Measurements from ENCODE around the gene CD83.

Gene CD83

DNA sequence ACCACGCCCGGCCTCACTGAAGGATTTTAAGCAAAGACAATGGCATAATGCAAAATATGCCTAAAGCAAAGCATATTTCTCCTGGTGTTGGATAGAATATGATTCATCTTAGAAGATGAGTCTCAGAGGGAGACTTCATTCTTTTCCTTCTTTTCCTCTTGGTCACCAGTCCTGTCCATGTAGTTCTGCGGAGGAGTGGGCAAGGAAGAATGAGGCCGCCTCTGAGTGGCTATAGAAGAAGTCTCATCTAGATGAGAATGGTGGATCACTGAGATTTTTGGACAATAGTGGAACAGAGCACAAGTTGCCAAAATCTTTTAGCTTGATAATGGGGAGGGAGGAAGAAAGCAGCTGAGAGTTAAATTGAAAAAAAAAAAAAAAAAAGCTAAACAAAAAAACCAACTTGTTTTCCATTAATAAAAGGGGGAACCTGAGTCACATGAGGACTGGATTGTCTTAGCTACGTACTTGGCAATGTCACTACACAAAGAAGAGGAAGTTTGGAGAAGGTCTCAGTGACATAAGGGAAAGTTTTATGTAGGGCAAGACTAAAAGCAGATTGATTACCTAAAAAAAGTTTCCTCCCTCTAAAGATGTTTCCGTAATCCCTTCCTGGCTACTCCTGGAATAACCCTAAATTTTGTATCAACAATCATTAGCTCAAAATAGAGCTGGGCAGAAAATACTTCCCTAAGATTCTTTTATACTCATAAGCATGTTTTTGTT is 6.0 kb downstream of the CD83 start:
- DNase-seq (ENCODE audit: low read depth in 1 of 2, low spot score in 1 of 2): no peak

GRCh38 chr6:14125346-14125745 is 7.8 kb downstream of the CD83 start:
- DNase-seq (ENCODE audit: low read depth in 1 of 2, low spot score in 1 of 2): no peak

- no peak for DNase-seq (ENCODE audit: low read depth in 1 of 2, low spot score in 1 of 2)
Observed at GRCh38 chr6:14126191-14126590, 8.6 kb downstream of the CD83 start.

DNA sequence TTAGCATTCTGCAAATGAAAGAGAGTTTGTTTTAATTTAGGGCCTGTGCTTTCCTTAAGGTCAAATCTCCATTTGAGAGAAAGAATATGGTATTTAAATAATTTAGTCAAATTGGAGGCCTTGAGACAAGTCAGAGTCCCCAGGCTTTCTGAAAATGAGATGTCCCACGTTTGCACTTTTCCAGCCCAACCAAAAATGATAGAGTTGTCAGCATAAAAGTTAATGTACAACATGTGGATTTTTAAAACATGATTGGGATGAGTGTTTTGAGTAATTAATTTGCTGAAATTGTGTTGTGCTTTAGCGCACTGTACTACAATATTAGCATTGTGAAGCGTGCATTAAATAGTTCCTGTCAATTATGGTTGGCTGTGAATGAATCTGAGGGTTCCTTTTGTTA is 10.0 kb downstream of the CD83 start:
- no peak for DNase-seq (ENCODE audit: low read depth in 1 of 2, low spot score in 1 of 2)

DNA sequence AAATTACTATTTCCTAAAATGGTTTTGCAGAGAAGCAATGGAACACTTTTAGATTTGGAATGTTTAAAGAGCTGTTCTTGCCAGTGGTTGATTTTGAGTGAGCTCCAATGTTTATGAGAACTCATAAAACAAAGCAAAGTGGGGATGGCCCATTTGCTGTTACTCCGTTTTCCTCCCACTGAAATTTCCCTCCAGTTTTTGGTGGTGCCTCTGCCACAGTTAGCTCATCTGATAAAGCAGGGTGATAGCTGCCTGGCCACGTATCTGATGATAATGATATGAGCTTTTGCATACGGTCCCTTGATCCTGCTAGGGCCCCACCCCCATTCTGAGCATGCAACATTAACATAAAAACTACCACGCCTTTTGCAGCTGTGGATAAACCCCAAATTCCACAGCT is 10.4 kb downstream of the CD83 start:
- DNase-seq (ENCODE audit: low read depth in 1 of 2, low spot score in 1 of 2): no peak

DNA sequence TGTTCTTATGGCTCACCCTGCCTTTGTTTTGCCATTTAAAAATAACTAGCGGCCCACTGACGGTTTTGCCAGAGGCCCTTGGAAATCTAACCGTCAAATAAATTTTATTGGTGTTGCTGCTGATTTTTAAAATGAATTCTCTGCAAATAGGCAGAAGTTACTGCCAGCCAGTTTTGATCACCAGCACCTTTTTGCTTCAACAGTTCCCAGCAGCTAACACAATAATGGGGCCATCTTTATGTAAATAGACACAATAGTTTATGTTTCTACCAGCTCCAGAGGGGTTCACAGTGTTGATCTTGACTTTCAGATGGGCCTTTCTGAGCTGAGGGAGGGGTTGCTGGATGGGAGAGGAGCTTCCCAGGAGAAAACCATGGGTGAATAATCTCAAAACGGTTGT is 11.2 kb downstream of the CD83 start:
- DNase-seq (ENCODE audit: low read depth in 1 of 2, low spot score in 1 of 2): no peak

DNA sequence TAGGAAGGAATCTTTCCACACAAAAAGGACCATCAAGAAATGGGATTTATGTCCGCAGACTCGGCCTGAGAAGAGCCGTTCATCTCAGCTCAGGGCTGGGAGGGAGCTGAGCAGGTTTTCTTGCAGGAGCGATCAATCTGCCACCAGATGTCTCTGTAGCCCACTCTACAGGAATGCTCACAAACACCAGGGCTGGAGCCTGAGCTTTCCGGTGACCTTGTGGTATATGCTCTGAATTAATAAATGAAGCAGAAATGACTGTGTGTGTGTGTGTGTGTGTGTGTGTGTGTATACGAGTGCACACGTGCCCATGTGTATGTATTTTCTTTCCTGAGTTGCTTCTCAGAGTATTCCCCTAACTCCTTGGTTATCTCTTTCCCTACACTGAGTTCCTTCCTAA is 12.0 kb downstream of the CD83 start:
- no peak for DNase-seq (ENCODE audit: low read depth in 1 of 2, low spot score in 1 of 2)

DNA sequence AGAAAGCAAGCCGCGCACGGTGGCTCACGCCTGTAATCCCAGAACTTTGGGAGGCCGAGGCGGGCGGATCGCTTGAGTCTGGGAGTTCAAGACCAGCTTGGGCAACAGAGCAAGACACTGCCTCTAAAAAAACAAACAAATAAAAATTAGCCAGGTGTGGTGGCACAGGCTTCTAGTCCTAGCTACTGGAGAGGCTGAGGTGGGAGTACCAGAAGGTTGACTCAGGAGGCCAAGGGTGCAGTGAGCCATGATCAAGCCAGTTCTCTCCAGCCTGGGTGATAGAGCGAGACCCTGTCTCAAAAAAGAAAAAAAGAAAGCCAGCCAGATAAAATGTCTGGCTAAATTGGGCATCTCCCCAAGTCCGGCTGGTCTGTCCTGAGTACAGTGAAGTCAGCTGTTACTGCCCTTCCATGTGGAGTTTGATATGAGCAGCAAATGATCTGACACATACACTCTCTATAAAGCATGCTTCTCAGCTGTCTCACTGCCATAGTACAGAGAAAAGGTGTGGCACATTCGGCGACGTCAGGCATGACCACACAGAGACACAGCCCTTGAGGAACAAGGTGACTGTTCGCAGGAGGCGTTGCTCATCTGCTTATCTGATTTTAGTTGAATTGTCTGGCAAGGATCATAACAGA is 13.0 kb downstream of the CD83 start:
- no peak for DNase-seq (ENCODE audit: low read depth in 1 of 2, low spot score in 1 of 2)

DNA sequence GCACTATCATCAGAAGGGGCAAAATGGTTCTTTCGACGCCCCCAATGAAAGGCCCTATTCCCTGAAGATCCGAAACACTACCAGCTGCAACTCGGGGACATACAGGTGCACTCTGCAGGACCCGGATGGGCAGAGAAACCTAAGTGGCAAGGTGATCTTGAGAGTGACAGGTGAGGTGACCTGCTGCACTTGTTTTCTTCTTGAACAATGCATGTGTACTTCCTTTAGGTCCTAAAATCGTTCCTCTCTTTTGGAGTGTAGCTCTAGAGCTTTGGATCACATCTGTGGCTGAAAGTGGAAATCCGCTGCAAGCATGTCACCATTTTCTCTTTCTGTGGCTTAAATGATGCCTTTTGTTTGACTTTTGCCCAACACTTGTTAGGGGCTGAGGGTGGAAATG is 14.0 kb downstream of the CD83 start:
- DNase-seq (ENCODE audit: low read depth in 1 of 2, low spot score in 1 of 2): no peak

DNA sequence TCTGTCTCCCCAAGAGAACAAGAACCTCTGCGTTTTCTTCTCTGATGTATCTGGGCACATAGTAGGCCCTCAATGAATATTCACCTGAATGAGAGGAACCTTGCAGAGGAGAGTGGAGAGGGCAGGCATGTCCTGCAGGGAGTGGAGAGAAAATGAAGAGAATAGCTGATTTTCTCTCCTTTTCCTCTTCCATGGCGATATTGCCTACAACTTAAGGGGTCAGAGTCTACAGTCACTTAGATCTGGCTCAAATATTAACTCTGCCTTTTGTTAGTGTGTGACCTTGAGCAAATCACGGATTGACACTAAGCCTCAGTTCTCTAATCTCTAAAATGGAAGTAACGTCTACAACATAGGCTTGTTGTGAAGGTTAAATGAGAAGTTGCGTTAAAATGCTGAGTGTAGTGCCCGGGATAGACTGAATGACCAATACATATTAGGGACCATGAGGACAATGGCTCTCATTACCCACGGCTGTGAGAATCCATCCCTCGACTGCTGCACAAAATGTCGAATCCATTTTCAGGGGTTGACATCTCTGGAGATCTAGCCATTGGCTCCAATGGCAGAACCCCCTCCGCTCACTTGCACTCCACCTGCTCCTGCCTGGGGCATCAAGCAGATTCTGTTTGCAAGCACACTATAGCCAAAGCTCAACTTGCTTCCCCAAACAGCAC is 14.8 kb downstream of the CD83 start:
- no peak for DNase-seq (ENCODE audit: low read depth in 1 of 2, low spot score in 1 of 2)

GRCh38 chr6:14132921-14133275 is 15.3 kb downstream of the CD83 start:
- DNase-seq (ENCODE audit: low read depth in 1 of 2, low spot score in 1 of 2): no peak

- no peak for DNase-seq (ENCODE audit: low read depth in 1 of 2, low spot score in 1 of 2)
Observed at GRCh38 chr6:14134211-14134910, 16.8 kb downstream of the CD83 start.

GRCh38 chr6:14135893-14136539 is 18.4 kb downstream of the CD83 start:
- DNase-seq (ENCODE audit: low read depth in 1 of 2, low spot score in 1 of 2): no peak

DNA sequence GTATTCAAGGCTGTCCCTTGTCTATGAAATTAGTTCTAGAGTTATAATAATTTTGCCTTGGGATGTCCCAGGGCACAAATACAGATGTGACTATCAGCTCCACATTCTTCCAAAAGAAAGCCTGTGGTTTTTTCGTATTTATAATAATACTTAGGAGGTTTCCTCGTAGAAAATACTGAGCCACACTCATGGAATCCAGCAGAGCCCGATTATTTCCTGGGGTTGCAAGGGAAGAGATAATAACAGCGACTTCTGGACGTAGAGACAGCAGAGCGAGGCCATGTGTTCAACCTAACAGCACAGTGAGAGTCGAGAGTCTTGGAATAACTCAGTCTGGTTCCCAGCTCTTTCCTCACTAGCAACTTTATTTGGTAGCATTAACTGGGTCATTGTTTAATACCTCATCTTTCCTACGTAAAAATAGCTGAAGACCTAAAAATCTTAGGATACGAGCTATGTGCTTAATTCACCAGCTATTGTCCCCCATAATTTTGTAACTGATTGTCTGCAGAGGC is 21.2 kb downstream of the CD83 start:
- DNase-seq (ENCODE audit: low read depth in 1 of 2, low spot score in 1 of 2): no peak

DNA sequence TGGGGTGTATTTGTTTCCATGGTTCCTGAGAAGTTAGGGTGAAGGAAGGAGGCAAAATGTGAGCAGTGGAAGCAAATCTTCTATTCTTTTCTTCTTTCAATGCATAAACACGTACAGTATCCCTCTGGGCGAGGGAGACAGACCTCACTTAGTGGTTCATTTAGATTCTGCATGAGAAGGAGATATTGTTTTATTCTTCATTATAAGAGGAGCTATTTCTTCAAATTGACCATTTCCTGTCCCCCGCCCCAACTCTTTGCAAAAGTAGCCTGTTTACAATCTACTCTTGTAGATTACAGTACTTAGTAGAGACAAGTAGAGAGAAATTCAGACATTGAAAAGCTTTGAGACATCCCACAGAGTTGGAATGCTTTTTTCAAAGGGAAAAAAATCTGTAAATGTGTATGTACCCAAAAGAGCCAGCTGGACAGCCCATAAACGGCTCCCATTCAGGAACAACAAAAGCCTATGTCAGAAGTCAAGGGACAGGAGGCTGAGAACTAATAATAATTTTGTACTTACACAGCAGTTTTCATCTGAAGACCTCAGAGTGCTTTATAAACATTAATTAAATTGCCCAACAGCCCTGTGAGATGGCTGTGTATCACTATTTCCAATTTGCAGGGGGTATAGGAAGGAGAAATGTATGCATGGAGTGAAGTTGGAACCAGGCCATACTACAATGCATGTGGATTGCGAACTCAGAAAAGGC is 23.9 kb downstream of the CD83 start:
- no peak for DNase-seq (ENCODE audit: low read depth in 1 of 2, low spot score in 1 of 2)

- DNase-seq (ENCODE audit: low read depth in 1 of 2, low spot score in 1 of 2): no peak
Observed at GRCh38 chr6:14142063-14142450, 24.5 kb downstream of the CD83 start.

DNA sequence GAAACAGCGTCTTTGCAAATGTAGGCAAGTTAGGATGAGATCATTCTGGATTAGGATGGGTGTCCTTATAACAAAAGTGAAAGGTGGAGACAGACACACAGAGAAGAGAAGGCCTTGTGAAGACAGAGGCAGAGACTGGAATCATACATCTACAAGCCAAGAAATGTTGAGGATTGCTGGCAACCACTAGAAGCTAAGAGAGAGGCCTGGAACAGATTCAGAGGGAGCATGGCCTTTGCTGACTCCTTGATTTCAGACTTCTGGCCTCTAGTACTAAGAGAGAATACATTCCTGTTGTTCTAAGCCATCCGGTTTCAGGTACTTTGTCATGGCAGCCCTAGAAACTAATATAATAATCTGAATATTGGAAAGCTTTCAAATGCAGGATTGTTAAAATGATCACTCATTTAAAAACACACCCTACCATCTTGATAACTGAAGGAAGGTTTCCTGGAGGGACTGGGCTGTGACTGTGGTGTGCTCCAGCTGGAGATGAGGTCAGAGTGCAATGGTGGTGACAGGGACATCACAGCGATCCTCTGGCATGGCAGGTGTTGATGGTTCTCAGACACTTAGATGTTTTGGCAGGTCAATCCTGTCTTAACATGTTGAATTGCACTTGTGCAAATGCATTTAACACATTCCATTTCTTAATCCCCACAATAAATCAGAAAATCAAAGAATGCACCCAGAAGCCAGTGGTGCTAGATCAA is 25.1 kb downstream of the CD83 start:
- no peak for DNase-seq (ENCODE audit: low read depth in 1 of 2, low spot score in 1 of 2)

DNA sequence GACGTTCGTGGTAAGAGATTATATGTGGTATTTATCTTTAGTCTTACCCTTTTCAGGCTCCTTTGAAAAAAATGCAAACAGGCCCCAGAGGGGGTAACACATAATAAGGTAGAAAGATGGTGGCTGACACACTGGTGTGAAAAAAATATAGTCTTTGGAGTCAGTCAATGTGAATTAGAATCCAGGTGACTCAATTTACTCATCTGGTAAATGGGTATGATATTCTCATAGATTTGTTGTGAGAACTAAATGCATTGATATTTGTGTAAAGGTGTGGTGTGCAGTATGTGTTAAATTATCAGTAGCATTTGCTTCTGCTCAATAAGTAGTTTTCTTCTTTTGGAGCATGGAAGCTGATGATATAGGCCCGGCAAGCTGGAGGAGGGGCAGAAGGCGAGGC is 25.7 kb downstream of the CD83 start:
- DNase-seq (ENCODE audit: low read depth in 1 of 2, low spot score in 1 of 2): no peak

- DNase-seq (ENCODE audit: low read depth in 1 of 2, low spot score in 1 of 2): peak; percentile 45 to 50
Observed at GRCh38 chr6:14144678-14145113, 27.1 kb downstream of the CD83 start.

DNA sequence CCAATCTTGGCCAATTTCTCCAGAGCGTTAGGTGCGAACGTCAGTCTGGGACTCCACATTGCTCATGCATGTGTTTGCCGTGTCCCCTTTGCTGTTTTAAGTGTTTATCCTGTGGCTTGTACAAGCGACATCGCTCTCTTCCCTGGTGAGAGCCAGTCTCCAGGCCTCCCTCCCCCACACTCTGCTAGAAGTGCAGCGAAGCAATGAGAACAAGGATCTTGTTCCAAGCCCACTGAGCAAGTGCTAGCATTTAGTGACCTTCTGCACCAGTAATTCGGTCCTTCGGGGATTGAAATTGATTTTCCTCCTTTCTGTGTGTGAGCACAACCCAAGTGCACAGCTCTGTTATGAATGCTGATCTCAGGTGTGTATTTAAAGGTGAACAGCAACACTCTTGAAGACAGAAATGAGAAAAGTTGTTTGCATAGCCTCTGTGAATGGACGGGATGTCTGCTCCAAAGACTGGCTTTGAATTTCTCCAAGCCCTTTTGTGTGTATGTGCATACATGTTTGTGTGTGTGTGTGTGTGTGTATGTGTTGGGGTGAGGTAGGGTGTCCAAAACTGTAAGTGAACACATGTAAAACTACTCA is 29.0 kb downstream of the CD83 start:
- DNase-seq (ENCODE audit: low read depth in 1 of 2, low spot score in 1 of 2): no peak

Measured in activated T-helper 1 cell treated with anti-CD3 and anti-CD28 coated beads, Interleukin-2, amount 50 U/mL, for 16 hours (primary cell).